Karpas-422 (cell line): ENCODE measurements around the gene HOXA10. TPM values are rescaled to one million over a fixed set of nuclear protein-coding genes. Genes with fewer than 3 reads are reported as not detected.

Experiments used
- DNase-seq: peaks from one replicate; pipeline ENCODE4 v3.0.0-alpha.2; 2015
- H2AFZ ChIP-seq: fragments of 200-600 bp; sonication (generic); 2 replicates; pipeline ENCODE4 v1.6.1; 2014; ENCODE audit warnings: antibody characterized with exemption, low read length, mixed read lengths
- H3K27ac ChIP-seq: fragments of 200-600 bp; sonication (generic); 2 replicates; pipeline ENCODE4 v1.5.1; 2014; ENCODE audit warnings: mild to moderate bottlenecking, low read length, moderate library complexity
- H3K27me3 ChIP-seq: fragments of 200-600 bp; sonication (generic); 2 replicates; pipeline ENCODE4 v1.6.1; 2014; ENCODE audit warnings: low read length, mixed read lengths
- H3K36me3 ChIP-seq: fragments of 200-600 bp; sonication (generic); 2 replicates; pipeline ENCODE4 v1.6.1; 2014; ENCODE audit warnings: low read length, mixed read lengths; ENCODE audit not compliant: insufficient read depth
- H3K4me1 ChIP-seq: fragments of 200-600 bp; sonication (generic); 2 replicates; pipeline ENCODE4 v1.6.1; 2014; ENCODE audit warnings: mild to moderate bottlenecking, low read length, mixed read lengths
- H3K4me2 ChIP-seq: fragments of 200-600 bp; sonication (generic); 2 replicates; pipeline ENCODE4 v1.6.1; 2014; ENCODE audit warnings: low read length, low read depth, mild to moderate bottlenecking; ENCODE audit not compliant: poor library complexity, severe bottlenecking
- H3K4me3 ChIP-seq: fragments of 200-600 bp; sonication (generic); 2 replicates; pipeline ENCODE4 v1.5.1; 2014; ENCODE audit warnings: mild to moderate bottlenecking, antibody characterized with exemption, low read length, mixed read lengths
- H3K79me2 ChIP-seq: fragments of 200-600 bp; sonication (generic); 2 replicates; pipeline ENCODE4 v1.6.1; 2014; ENCODE audit warnings: mild to moderate bottlenecking, low read length, mixed read lengths
- H3K9ac ChIP-seq: fragments of 200-600 bp; sonication (generic); 2 replicates; pipeline ENCODE4 v1.6.0; 2014; ENCODE audit warnings: low read length
- H3K9me2 ChIP-seq: fragments of 200-600 bp; sonication (generic), shearing (Covaris generic); replicated peaks from 2 replicates; pipeline ENCODE4 v1.6.0; 2014; ENCODE audit warnings: mild to moderate bottlenecking, low read length, moderate library complexity; ENCODE audit not compliant: insufficient read depth
- H3K9me3 ChIP-seq: fragments of 300-700, 200-600 bp; sonication (generic); 2 replicates; pipeline ENCODE4 v1.6.1; 2014; ENCODE audit warnings: low read length, mixed read lengths
- H4K20me1 ChIP-seq: fragments of 200-600 bp; sonication (generic); 2 replicates; pipeline ENCODE4 v1.6.1; 2014; ENCODE audit warnings: mild to moderate bottlenecking, antibody characterized with exemption, low read length, low read depth; ENCODE audit not compliant: insufficient read depth
- small RNA-seq: library from RNA; depleted of rRNA; stranded (forward); fragments of <200 nt; gene quantifications from one replicate; pipeline ENCODE3, GENCODE V24; 2014
- total RNA-seq: library from RNA; depleted of rRNA; stranded (reverse); fragments of >200 nt; shearing (Covaris generic); gene quantifications from 2 replicates; pipeline ENCODE4 v1.2.3, GENCODE V29; 2014; ENCODE audit warnings: low replicate concordance; rRNA removed

The HOXA10 gene
- total RNA-seq, 1 experiment from 2014 or later = not detected

- H3K4me2 ChIP-seq = no peak overlapping the region
- no peak overlapping the region for H2AFZ ChIP-seq
- no peaks in the 10 kb centered on the region for H3K9me2 ChIP-seq
- H3K9me3 ChIP-seq = no peaks in the 10 kb centered on the region
- no peaks in the 10 kb centered on the region for H4K20me1 ChIP-seq
- H3K4me1 ChIP-seq = no peaks in the 10 kb centered on the region
- H3K9ac ChIP-seq = no peak overlapping the region
- no peaks in the 10 kb centered on the region for H3K36me3 ChIP-seq
- no peaks in the 10 kb centered on the region for H3K27me3 ChIP-seq
- DNase-seq = no peak
- no peak overlapping the region for H3K4me3 ChIP-seq
- no peak overlapping the region for H3K27ac ChIP-seq
- H3K79me2 ChIP-seq = no peaks in the 10 kb centered on the region
Observed at GRCh38 chr7:27121684-27122076, 52.4 kb downstream of the HOXA10 start.

Small RNA genes within 50 kb of the gene (small RNA-seq; reads per million reads assigned to genes)
- gene AC004080.5 (not detected), gene RF02140 (not detected), gene RF02141 (not detected)

Other genes starting within 250 kb of the HOXA10 start
- 4.1 and 4.4 TPM in 2 replicates for gene HOXA1, start 78.3 kb downstream of the HOXA10 start, total RNA-seq
- 0.41 and 0.47 TPM in 2 replicates for gene HOXA2, start 71.6 kb downstream of the HOXA10 start, total RNA-seq
- 0.79 TPM in 1 of 2 replicates, not detected in the other for gene HOXA4, start 43.6 kb downstream of the HOXA10 start, total RNA-seq
- gene HOXA5, start 30.6 kb downstream of the HOXA10 start, total RNA-seq = 3.6 and 4.1 TPM in 2 replicates
- gene HOXA6, start 26.5 kb downstream of the HOXA10 start, total RNA-seq = 3.4 and 8.4 TPM in 2 replicates
- gene HOXA3, start 21.7 kb downstream of the HOXA10 start, total RNA-seq = 1.3 TPM in 2 replicates
- 7.5 and 10.2 TPM in 2 replicates for gene HOXA7, start 17.6 kb downstream of the HOXA10 start, total RNA-seq
- gene HOXA9, start 8.8 kb downstream of the HOXA10 start, total RNA-seq = not detected in 2 replicates
- not detected in 2 replicates for gene HOXA11, start 10.9 kb upstream of the HOXA10 start, total RNA-seq
- 0.07 TPM in 1 of 2 replicates, not detected in the other for gene HOXA13, start 25.8 kb upstream of the HOXA10 start, total RNA-seq
- not detected in 2 replicates for gene EVX1, start 68.5 kb upstream of the HOXA10 start, total RNA-seq